Effector memory CD4-positive, alpha-beta T cell (primary cell): ENCODE results near the gene CATSPER1.

Experiments used
- DNase-seq, 3 donors: peaks; one replicate each; pipeline ENCODE4 v3.0.0-alpha.2; 2020
- H3K27ac ChIP-seq: 2 replicates; pipeline ENCODE4 v1.7.0; 2013; ENCODE audit warnings: mild to moderate bottlenecking, low read length, moderate library complexity; ENCODE audit not compliant: insufficient read depth, poor library complexity, severe bottlenecking
- H3K27me3 ChIP-seq: replicated peaks from 2 replicates; pipeline ENCODE4 v1.7.0; 2013; ENCODE audit warnings: mild to moderate bottlenecking, low read length; ENCODE audit not compliant: insufficient read depth, control insufficient read depth, poor library complexity, severe bottlenecking
- H3K36me3 ChIP-seq: 2 replicates; pipeline ENCODE4 v1.7.0; 2013; ENCODE audit warnings: mild to moderate bottlenecking, low read length, moderate library complexity; ENCODE audit not compliant: control insufficient read depth, insufficient read depth
- H3K4me1 ChIP-seq: 2 replicates; pipeline ENCODE4 v1.7.0; 2013; ENCODE audit warnings: low read length, mild to moderate bottlenecking; ENCODE audit not compliant: control insufficient read depth, insufficient read depth, poor library complexity, severe bottlenecking
- H3K4me3 ChIP-seq: 2 replicates; pipeline ENCODE4 v1.7.0; 2013; ENCODE audit warnings: low read length, low read depth, mild to moderate bottlenecking; ENCODE audit not compliant: insufficient read depth, poor library complexity, severe bottlenecking
- H3K9me3 ChIP-seq: 2 replicates; pipeline ENCODE4 v1.7.0; 2013; ENCODE audit warnings: mild to moderate bottlenecking, low read length, moderate library complexity; ENCODE audit not compliant: control insufficient read depth

CATSPER1 gene

GRCh38 chr11:65981972-65982823 lies 44.1 kb downstream of the CATSPER1 start:
- H3K9me3 ChIP-seq, result no peaks in the 10 kb centered on the region
- no peak for DNase-seq
- peaks cover 22% of the 10 kb centered on the region for H3K36me3 ChIP-seq
- H3K4me1 ChIP-seq, result no peaks in the 10 kb centered on the region
- H3K27ac ChIP-seq, result no peak overlapping the region
- H3K27me3 ChIP-seq, result no peaks in the 10 kb centered on the region
- H3K4me3 ChIP-seq, result no peak overlapping the region

- no peaks in the 10 kb centered on the region for H3K9me3 ChIP-seq
- H3K4me1 ChIP-seq, result no peaks in the 10 kb centered on the region
- DNase-seq, result no peak
- H3K27ac ChIP-seq, result no peak overlapping the region
- H3K27me3 ChIP-seq, result no peaks in the 10 kb centered on the region
- H3K4me3 ChIP-seq, result no peak overlapping the region
- H3K36me3 ChIP-seq, result peaks cover 31% of the 10 kb centered on the region
These were observed 45.1 kb downstream of the CATSPER1 start for GRCh38 chr11:65981101-65981740.

DNA sequence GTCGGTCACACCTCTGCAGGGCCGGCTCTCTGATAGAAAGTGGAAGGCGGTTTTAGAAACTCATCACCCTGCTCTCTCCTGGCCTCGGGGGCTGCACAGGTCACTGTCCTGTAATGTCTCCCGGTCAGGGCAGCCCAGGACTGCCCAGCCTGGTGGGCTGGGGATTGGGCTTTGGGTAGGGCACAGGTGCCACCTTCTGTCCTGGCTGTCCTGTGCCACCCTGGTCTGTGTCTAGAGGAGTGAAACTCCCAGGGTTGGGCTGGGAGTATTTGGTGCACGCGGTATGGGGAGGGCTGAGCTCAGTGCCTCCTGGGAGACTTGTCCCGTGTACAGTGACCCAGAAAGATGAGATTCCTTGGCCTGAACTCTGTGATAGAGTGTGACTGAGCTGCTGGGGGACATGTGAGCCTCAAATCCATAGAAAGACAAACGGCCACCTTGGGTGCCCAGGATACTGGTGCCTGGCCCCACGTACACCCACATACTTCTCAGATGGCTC lies 47.0 kb downstream of the CATSPER1 start:
- Histone ChIP-seq H3K27me3 (no peaks in the 10 kb centered on the region), H3K27ac (no peak overlapping the region), H3K4me3 (no peak overlapping the region), H3K36me3 (peaks cover 35% of the 10 kb centered on the region), H3K9me3 (no peaks in the 10 kb centered on the region), H3K4me1 (no peaks in the 10 kb centered on the region)
- no peak for DNase-seq

- Histone ChIP-seq H3K4me1 (no peaks in the 10 kb centered on the region), H3K27me3 (no peaks in the 10 kb centered on the region), H3K36me3 (peaks cover 36% of the 10 kb centered on the region), H3K4me3 (no peak overlapping the region), H3K9me3 (no peaks in the 10 kb centered on the region), H3K27ac (no peak overlapping the region)
- no peak for DNase-seq
These were observed 47.7 kb downstream of the CATSPER1 start for GRCh38 chr11:65978391-65979238.

DNA sequence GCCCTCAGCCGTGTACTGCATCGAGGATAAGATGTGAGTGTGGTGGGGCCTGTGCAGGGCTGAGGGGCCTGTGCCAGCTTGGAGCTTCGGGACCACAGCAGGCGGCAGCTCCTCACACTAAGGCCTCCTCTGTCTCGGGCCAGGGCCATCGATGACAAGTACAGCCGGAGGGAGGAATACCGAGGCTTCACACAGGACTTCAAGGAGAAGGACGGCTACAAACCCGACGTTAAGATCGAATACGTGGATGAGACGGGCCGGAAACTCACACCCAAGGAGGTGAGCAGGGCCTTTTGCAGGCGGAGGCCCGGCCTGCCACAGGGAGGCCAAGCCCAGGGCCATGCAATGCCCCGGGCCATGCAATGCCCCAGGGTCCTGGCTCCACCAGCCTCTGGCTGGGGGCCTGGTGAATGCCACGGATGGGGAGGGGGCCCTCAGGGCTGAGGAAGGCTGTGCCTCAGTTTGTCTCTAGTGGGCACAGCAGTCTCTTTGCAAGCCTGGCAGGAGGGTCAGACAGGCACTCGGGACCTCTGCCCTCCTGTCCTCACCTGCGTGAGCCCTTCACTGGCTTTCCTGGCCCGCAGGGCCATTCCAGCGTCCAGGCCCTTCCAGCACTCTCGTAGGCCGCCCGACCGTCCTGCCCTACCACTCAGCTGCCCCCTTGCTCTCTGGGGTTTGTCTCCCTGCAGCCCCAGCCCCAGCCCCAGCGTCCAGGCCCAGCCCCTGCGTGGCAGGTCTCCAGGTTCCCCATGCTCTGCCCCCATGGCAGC lies 48.5 kb downstream of the CATSPER1 start:
- Histone ChIP-seq H3K9me3 (no peaks in the 10 kb centered on the region), H3K4me1 (no peaks in the 10 kb centered on the region), H3K27me3 (no peaks in the 10 kb centered on the region), H3K27ac (no peak overlapping the region), H3K36me3 (peaks cover 40% of the 10 kb centered on the region), H3K4me3 (no peak overlapping the region)
- DNase-seq, result no peak

GRCh38 chr11:65976216-65977176 lies 49.8 kb downstream of the CATSPER1 start:
- Histone ChIP-seq H3K27me3 (no peaks in the 10 kb centered on the region), H3K36me3 (peaks cover 40% of the 10 kb centered on the region), H3K27ac (no peak overlapping the region), H3K9me3 (no peaks in the 10 kb centered on the region), H3K4me3 (no peak overlapping the region), H3K4me1 (no peaks in the 10 kb centered on the region)
- no peak for DNase-seq

DNA sequence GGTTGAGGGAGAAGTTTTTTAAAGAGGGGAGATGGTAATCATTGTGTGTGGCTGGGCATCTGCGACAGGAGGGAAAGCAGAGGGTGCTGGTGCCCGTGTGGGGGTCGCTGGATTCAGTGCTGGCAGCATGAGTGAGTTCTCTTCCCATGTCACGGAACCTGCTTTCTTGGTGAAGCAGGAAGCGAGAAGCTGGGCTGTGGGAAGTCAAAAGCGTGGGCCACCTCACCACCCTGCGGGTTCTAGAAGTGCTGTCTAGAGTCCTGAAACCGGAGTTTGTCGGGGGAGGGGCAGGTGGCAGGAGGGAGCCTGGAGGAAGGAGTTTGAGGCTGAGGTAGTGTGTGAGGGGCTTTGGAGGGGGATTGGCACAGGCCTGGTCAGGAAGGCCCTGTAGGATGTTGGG lies 50.5 kb downstream of the CATSPER1 start:
- no peaks in the 10 kb centered on the region for H3K27me3 ChIP-seq
- no peak overlapping the region for H3K4me3 ChIP-seq
- no peak overlapping the region for H3K27ac ChIP-seq
- H3K9me3 ChIP-seq, result no peaks in the 10 kb centered on the region
- H3K36me3 ChIP-seq, result peaks cover 40% of the 10 kb centered on the region
- no peak for DNase-seq
- H3K4me1 ChIP-seq, result no peaks in the 10 kb centered on the region

DNA sequence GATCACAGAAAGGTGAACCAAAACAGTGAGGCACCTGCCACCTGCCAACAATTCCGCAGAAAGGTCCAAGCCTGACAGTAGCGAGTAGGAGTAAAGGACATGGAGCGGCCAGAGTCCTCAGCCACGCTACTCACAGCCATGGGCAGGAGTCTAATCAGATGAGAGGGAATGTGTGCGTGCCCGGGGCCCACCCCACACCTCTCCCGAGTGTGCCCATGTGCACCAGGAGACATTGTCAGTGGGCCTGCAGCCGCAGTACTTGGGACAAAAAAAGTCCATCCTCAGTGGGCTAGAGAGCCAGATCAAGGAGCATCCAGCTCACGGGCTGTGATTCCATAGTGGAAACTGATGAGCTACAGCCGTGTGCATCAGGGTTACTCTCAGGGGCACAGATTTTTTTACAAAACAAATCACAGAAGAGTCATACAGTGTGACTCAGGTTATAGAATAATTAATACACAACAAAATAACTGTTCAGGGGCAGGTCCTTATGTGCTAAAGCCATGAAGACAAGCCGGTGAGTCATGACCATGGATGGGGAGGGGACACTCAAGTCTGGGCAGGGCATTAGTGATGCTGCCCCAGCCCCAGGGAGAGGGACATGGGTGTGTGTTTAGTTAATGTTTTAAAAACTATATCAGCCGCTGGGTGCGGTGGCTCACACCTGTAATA lies 52.7 kb downstream of the CATSPER1 start:
- no peak overlapping the region for H3K4me3 ChIP-seq
- H3K9me3 ChIP-seq, result no peaks in the 10 kb centered on the region
- H3K36me3 ChIP-seq, result peaks cover 46% of the 10 kb centered on the region
- no peaks in the 10 kb centered on the region for H3K27me3 ChIP-seq
- DNase-seq, result no peak
- no peaks in the 10 kb centered on the region for H3K4me1 ChIP-seq
- H3K27ac ChIP-seq, result no peak overlapping the region
